Measurements from ENCODE around the gene AK2.
"Not testable (repeated sequence)": the region's sequence is repeated elsewhere in the genome, so short reads cannot be mapped to it uniquely, and the experiment has no call there.

AK2 gene

GRCh38 chr1:32998997-32999396 is 37.7 kb downstream of the AK2 start:
- DNase-seq (ENCODE audit: low spot score): no peak

- no peak for DNase-seq (ENCODE audit: low spot score)
Measured at GRCh38 chr1:32998064-32998463, 38.6 kb downstream of the AK2 start.

GRCh38 chr1:32997381-32997891 is 39.2 kb downstream of the AK2 start:
- no peak for DNase-seq (ENCODE audit: low spot score)

- not testable (repeated sequence) for DNase-seq (ENCODE audit: low spot score)
Measured at GRCh38 chr1:32993324-32993636, 43.4 kb downstream of the AK2 start.

GRCh38 chr1:32992489-32993323 is 44.0 kb downstream of the AK2 start:
- peak; percentile 82 for DNase-seq (ENCODE audit: low spot score)

GRCh38 chr1:32991819-32992488 is 44.7 kb downstream of the AK2 start:
- no peak for DNase-seq (ENCODE audit: low spot score)

GRCh38 chr1:32991386-32991785 is 45.3 kb downstream of the AK2 start:
- no peak for DNase-seq (ENCODE audit: low spot score)

GRCh38 chr1:32990887-32991286 is 45.8 kb downstream of the AK2 start:
- no peak for DNase-seq (ENCODE audit: low spot score)

- peak; percentile 82 for DNase-seq (ENCODE audit: low spot score)
Measured at GRCh38 chr1:32989160-32990050, 47.3 kb downstream of the AK2 start.

- DNase-seq (ENCODE audit: low spot score): no peak
Measured at GRCh38 chr1:32988665-32989064, 48.0 kb downstream of the AK2 start.

- DNase-seq (ENCODE audit: low spot score): no peak
Measured at GRCh38 chr1:32985226-32985625, 51.5 kb downstream of the AK2 start.

- peak; percentile 74 for DNase-seq (ENCODE audit: low spot score)
Measured at GRCh38 chr1:32984455-32985171, 52.1 kb downstream of the AK2 start.

- no peak for DNase-seq (ENCODE audit: low spot score)
Measured at GRCh38 chr1:32984090-32984454, 52.6 kb downstream of the AK2 start.

- DNase-seq (ENCODE audit: low spot score): no peak
Measured at GRCh38 chr1:32983020-32983419, 53.7 kb downstream of the AK2 start.

- peak; percentile 90 for DNase-seq (ENCODE audit: low spot score)
Measured at GRCh38 chr1:32981003-32981901, 55.4 kb downstream of the AK2 start.

GRCh38 chr1:32980080-32980479 is 56.6 kb downstream of the AK2 start:
- DNase-seq (ENCODE audit: low spot score): no peak

- DNase-seq (ENCODE audit: low spot score): no peak
Measured at GRCh38 chr1:32978854-32979253, 57.8 kb downstream of the AK2 start.

- DNase-seq (ENCODE audit: low spot score): no peak
Measured at GRCh38 chr1:32977546-32978087, 59.1 kb downstream of the AK2 start.

GRCh38 chr1:32975055-32975454 is 61.6 kb downstream of the AK2 start:
- not testable (repeated sequence) for DNase-seq (ENCODE audit: low spot score)

- DNase-seq (ENCODE audit: low spot score): not testable (repeated sequence)
Measured at GRCh38 chr1:32973458-32973857, 63.2 kb downstream of the AK2 start.

Measured in activated CD4-positive, alpha-beta T cell treated with anti-CD3 and anti-CD28 coated beads, Interleukin-2, Interleukin-4, amounts not matched to agents 100 ng/mL and 50 ng/mL, durations not matched to agents 16 hours and 8 hours (primary cell).